HUES64 (cell line): Measurements from ENCODE around the gene PRKD2.

Experiments
- H3K27ac ChIP-seq: 2 replicates; pipeline ENCODE4 v1.7.0; 2013; ENCODE audit warnings: low read depth, low read length, inconsistent platforms
- H3K27me3 ChIP-seq: 2 replicates; pipeline ENCODE4 v1.6.1; 2013; ENCODE audit warnings: mild to moderate bottlenecking, low read length; ENCODE audit not compliant: insufficient read depth
- H3K36me3 ChIP-seq: 2 replicates; pipeline ENCODE4 v1.6.1; 2013; ENCODE audit warnings: mild to moderate bottlenecking, low read length; ENCODE audit not compliant: insufficient read depth
- H3K4me1 ChIP-seq: 2 replicates; pipeline ENCODE4 v1.6.1; 2013; ENCODE audit warnings: mild to moderate bottlenecking, low read length, moderate library complexity; ENCODE audit not compliant: insufficient read depth
- H3K4me3 ChIP-seq: 2 replicates; pipeline ENCODE4 v1.5.1; 2013; ENCODE audit warnings: mild to moderate bottlenecking, low read length, moderate library complexity
- H3K9ac ChIP-seq: 2 replicates; pipeline ENCODE4 v1.6.1; 2013; ENCODE audit warnings: mild to moderate bottlenecking, low read depth, low read length
- H3K9me3 ChIP-seq: 2 replicates; pipeline ENCODE4 v1.6.1; 2013; ENCODE audit warnings: low read depth, low read length; ENCODE audit not compliant: insufficient read depth
- WGBS: fragments of 150-250, 120-280 bp; methylation state at CpG from one replicate; pipeline ENCODE4 v1.1.7; 2013; ENCODE audit warnings: missing lambda C conversion rate; 5-methylcytosine and 5-hydroxymethylcytosine counted together

PRKD2 gene

GRCh38 chr19:46739290-46739771, 22.4 kb upstream of the PRKD2 start:
- no peak overlapping the region for H3K9ac ChIP-seq
- 93% methylated on average over 14 of the region's 14 CpGs for WGBS
- peaks cover 57% of the 10 kb centered on the region for H3K36me3 ChIP-seq

GRCh38 chr19:46737761-46738171, 20.9 kb upstream of the PRKD2 start:
- H3K27me3 ChIP-seq: no peaks in the 10 kb centered on the region
- H3K27ac ChIP-seq: no peak overlapping the region
- peaks cover 70% of the 10 kb centered on the region for H3K36me3 ChIP-seq
- no peaks in the 10 kb centered on the region for H3K9me3 ChIP-seq
- no peak overlapping the region for H3K4me3 ChIP-seq
- 0 out of 2 replicates have a peak, but pooled peaks cover 3% of the 10 kb centered on the region for H3K4me1 ChIP-seq
- 93% methylated on average over 19 of the region's 19 CpGs for WGBS
- H3K9ac ChIP-seq: no peak overlapping the region

More at GRCh38 chr19:46739290-46739771, 22.4 kb upstream of the PRKD2 start:
- no peak overlapping the region for H3K4me3 ChIP-seq
- no peak overlapping the region for H3K27ac ChIP-seq
- H3K27me3 ChIP-seq: no peaks in the 10 kb centered on the region
- 0 out of 2 replicates have a peak, but pooled peaks cover 3% of the 10 kb centered on the region for H3K4me1 ChIP-seq
- no peaks in the 10 kb centered on the region for H3K9me3 ChIP-seq

GRCh38 chr19:46737298-46737654, 20.4 kb upstream of the PRKD2 start:
- H3K4me1 ChIP-seq: 0 out of 2 replicates have a peak, but pooled peaks cover 3% of the 10 kb centered on the region
- H3K9me3 ChIP-seq: no peaks in the 10 kb centered on the region
- H3K27me3 ChIP-seq: no peaks in the 10 kb centered on the region
- H3K36me3 ChIP-seq: peaks cover 75% of the 10 kb centered on the region
- no peak overlapping the region for H3K9ac ChIP-seq
- no peak overlapping the region for H3K4me3 ChIP-seq
- H3K27ac ChIP-seq: no peak overlapping the region
- 90% methylated on average over 7 of the region's 7 CpGs for whole genome bisulfite sequencing

GRCh38 chr19:46736531-46737297, 19.8 kb upstream of the PRKD2 start:
- 90% methylated on average over 22 of the region's 22 CpGs for WGBS
- no peak overlapping the region for H3K4me3 ChIP-seq
- no peaks in the 10 kb centered on the region for H3K4me1 ChIP-seq
- H3K9me3 ChIP-seq: no peaks in the 10 kb centered on the region
- no peak overlapping the region for H3K9ac ChIP-seq
- peaks cover 80% of the 10 kb centered on the region for H3K36me3 ChIP-seq
- H3K27ac ChIP-seq: no peak overlapping the region
- H3K27me3 ChIP-seq: no peaks in the 10 kb centered on the region

GRCh38 chr19:46733690-46734292, 16.9 kb upstream of the PRKD2 start:
- H3K27ac ChIP-seq: no peak overlapping the region

GRCh38 chr19:46732966-46733689, 16.2 kb upstream of the PRKD2 start:
- Histone ChIP-seq H3K27me3 (no peaks in the 10 kb centered on the region), H3K27ac (no peak overlapping the region), H3K4me3 (no peak overlapping the region), H3K9ac (no peak overlapping the region), H3K4me1 (no peaks in the 10 kb centered on the region), H3K36me3 (peaks cover 89% of the 10 kb centered on the region), H3K9me3 (no peaks in the 10 kb centered on the region)
- WGBS: 95% methylated on average over 23 of the region's 23 CpGs

More at GRCh38 chr19:46733690-46734292, 16.9 kb upstream of the PRKD2 start:
- Histone ChIP-seq H3K27me3 (no peaks in the 10 kb centered on the region), H3K4me1 (no peaks in the 10 kb centered on the region), H3K9ac (no peak overlapping the region), H3K9me3 (no peaks in the 10 kb centered on the region), H3K4me3 (no peak overlapping the region), H3K36me3 (peaks cover 90% of the 10 kb centered on the region)
- WGBS: 94% methylated on average over 11 of the region's 11 CpGs

GRCh38 chr19:46732172-46732938, 15.4 kb upstream of the PRKD2 start:
- 92% methylated on average over 28 of the region's 28 CpGs for WGBS
- Histone ChIP-seq H3K9me3 (no peaks in the 10 kb centered on the region), H3K9ac (no peak overlapping the region), H3K27me3 (no peaks in the 10 kb centered on the region), H3K27ac (no peak overlapping the region), H3K4me1 (no peaks in the 10 kb centered on the region), H3K36me3 (peaks cover 89% of the 10 kb centered on the region), H3K4me3 (no peak overlapping the region)

- Histone ChIP-seq H3K4me3 (no peak overlapping the region), H3K36me3 (peaks cover 89% of the 10 kb centered on the region), H3K9ac (no peak overlapping the region), H3K9me3 (no peaks in the 10 kb centered on the region), H3K27me3 (no peaks in the 10 kb centered on the region), H3K4me1 (no peaks in the 10 kb centered on the region), H3K27ac (no peak overlapping the region)
- WGBS: 91% methylated on average over 14 of the region's 14 CpGs
Measured at GRCh38 chr19:46731584-46731983, 14.7 kb upstream of the PRKD2 start.

GRCh38 chr19:46731007-46731501, 14.1 kb upstream of the PRKD2 start:
- no peak overlapping the region for H3K27ac ChIP-seq
- H3K27me3 ChIP-seq: no peaks in the 10 kb centered on the region
- H3K4me1 ChIP-seq: no peaks in the 10 kb centered on the region
- peaks cover 89% of the 10 kb centered on the region for H3K36me3 ChIP-seq
- 86% methylated on average over 14 of the region's 14 CpGs for WGBS
- H3K4me3 ChIP-seq: no peak overlapping the region
- H3K9me3 ChIP-seq: no peaks in the 10 kb centered on the region
- H3K9ac ChIP-seq: no peak overlapping the region; the same call in 1 of the 2 replicates

- H3K4me3 ChIP-seq: no peak overlapping the region
- no peak overlapping the region for H3K9ac ChIP-seq
- no peaks in the 10 kb centered on the region for H3K9me3 ChIP-seq
- H3K27me3 ChIP-seq: no peaks in the 10 kb centered on the region
- 95% methylated on average over 14 of the region's 14 CpGs for WGBS
- peaks cover 92% of the 10 kb centered on the region for H3K36me3 ChIP-seq
- no peak overlapping the region for H3K27ac ChIP-seq
- H3K4me1 ChIP-seq: no peaks in the 10 kb centered on the region
Measured at GRCh38 chr19:46730595-46730994, 13.7 kb upstream of the PRKD2 start.
